Liver (tissue), 3 donors: ENCODE results near the gene APBA2.

Source experiments
- ATF3 ChIP-seq: IDR thresholded peaks from 2 replicates; pipeline ENCODE4 v1.6.1; 2016; ENCODE audit warnings: antibody characterized with exemption
- CTCF ChIP-seq: fragments of 150-350 bp; IDR thresholded peaks from 2 replicates; pipeline ENCODE4 v1.5.1; 2017; ENCODE audit warnings: improper control_type of control experiment, low read depth, low read length; ENCODE audit not compliant: missing input control
- FOXA1 ChIP-seq: IDR thresholded peaks from 2 replicates; pipeline ENCODE4 v1.6.1; 2016; ENCODE audit warnings: antibody characterized with exemption
- FOXA2 ChIP-seq: IDR thresholded peaks from 2 replicates; pipeline ENCODE4 v1.6.1; 2016; ENCODE audit warnings: antibody characterized with exemption
- GABPA ChIP-seq, 2 donors: IDR thresholded peaks in 1 of 2; conservative IDR thresholded peaks in 1 of 2; 2 replicates each; pipeline ENCODE4 v1.6.1; 2016; ENCODE audit warnings: antibody characterized with exemption in 2 of 2, mild to moderate bottlenecking in 1 of 2, moderate library complexity in 1 of 2
- HNF4G ChIP-seq: IDR thresholded peaks from 2 replicates; pipeline ENCODE4 v1.6.1; 2016; ENCODE audit warnings: antibody characterized with exemption
- RAD21 ChIP-seq, 2 donors: IDR thresholded peaks; 2 replicates each; pipeline ENCODE4 v1.6.1; 2016; ENCODE audit warnings: antibody characterized with exemption in 2 of 2, mild to moderate bottlenecking in 2 of 2
- TAF1 ChIP-seq: conservative IDR thresholded peaks from 2 replicates; pipeline ENCODE4 v1.6.1; 2016; ENCODE audit warnings: antibody characterized with exemption, mild to moderate bottlenecking
- YY1 ChIP-seq: IDR thresholded peaks from 2 replicates; pipeline ENCODE4 v1.6.1; 2016; ENCODE audit warnings: antibody characterized with exemption, mild to moderate bottlenecking
- ZBTB33 ChIP-seq: IDR thresholded peaks from 2 replicates; pipeline ENCODE4 v1.6.1; 2016; ENCODE audit warnings: antibody characterized with exemption
- TF ChIP-seq, protein P1 (sequence below): IDR thresholded peaks from 2 replicates; pipeline ENCODE4 v1.6.1; 2016; ENCODE audit warnings: antibody characterized with exemption, mild to moderate bottlenecking
- TF ChIP-seq, protein P2 (sequence below): IDR thresholded peaks from 2 replicates; pipeline ENCODE4 v1.6.1; 2016; ENCODE audit warnings: antibody characterized with exemption
- donor health status: healthy.
- donor health status: healthy.

DNA sequence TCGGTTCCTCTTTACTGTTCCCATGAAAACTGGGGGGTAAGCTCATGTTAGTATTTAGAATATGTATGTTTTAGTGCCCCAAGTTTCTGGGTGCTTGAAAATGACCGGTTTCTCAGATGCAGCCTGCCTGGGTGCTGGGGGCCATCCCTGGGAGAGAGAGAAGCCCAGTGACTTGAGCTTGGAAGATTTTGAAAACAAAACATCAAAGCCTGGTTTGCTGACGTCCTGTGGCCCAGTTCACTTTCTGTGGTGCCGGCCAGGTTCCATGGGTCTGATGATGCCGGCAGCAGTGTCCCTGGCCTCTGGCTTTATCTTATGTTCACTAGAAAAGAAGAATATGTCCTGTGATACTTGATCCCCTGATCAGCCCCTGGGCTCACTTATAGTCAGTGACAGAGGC lies 17.1 kb downstream of the APBA2 start:
- no peak for TF ChIP-seq FOXA1
- TF ChIP-seq, protein P1, sequence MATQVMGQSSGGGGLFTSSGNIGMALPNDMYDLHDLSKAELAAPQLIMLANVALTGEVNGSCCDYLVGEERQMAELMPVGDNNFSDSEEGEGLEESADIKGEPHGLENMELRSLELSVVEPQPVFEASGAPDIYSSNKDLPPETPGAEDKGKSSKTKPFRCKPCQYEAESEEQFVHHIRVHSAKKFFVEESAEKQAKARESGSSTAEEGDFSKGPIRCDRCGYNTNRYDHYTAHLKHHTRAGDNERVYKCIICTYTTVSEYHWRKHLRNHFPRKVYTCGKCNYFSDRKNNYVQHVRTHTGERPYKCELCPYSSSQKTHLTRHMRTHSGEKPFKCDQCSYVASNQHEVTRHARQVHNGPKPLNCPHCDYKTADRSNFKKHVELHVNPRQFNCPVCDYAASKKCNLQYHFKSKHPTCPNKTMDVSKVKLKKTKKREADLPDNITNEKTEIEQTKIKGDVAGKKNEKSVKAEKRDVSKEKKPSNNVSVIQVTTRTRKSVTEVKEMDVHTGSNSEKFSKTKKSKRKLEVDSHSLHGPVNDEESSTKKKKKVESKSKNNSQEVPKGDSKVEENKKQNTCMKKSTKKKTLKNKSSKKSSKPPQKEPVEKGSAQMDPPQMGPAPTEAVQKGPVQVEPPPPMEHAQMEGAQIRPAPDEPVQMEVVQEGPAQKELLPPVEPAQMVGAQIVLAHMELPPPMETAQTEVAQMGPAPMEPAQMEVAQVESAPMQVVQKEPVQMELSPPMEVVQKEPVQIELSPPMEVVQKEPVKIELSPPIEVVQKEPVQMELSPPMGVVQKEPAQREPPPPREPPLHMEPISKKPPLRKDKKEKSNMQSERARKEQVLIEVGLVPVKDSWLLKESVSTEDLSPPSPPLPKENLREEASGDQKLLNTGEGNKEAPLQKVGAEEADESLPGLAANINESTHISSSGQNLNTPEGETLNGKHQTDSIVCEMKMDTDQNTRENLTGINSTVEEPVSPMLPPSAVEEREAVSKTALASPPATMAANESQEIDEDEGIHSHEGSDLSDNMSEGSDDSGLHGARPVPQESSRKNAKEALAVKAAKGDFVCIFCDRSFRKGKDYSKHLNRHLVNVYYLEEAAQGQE = no peak
- TF ChIP-seq CTCF = no peak
- TF ChIP-seq RAD21 (IDR thresholded peaks at IDR 0.05) = no peak
- no peak for TF ChIP-seq GABPA (IDR thresholded peaks at IDR 0.05 in 1 of 2, conservative IDR thresholded peaks at IDR 0.05 in 1 of 2)
- TF ChIP-seq YY1 = no peak
- TF ChIP-seq ZBTB33 = no peak
- TF ChIP-seq ATF3 = no peak
- TF ChIP-seq, protein P2, sequence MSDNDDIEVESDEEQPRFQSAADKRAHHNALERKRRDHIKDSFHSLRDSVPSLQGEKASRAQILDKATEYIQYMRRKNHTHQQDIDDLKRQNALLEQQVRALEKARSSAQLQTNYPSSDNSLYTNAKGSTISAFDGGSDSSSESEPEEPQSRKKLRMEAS = no peak
- no peak for TF ChIP-seq HNF4G
- no peak for TF ChIP-seq FOXA2
- TF ChIP-seq TAF1 = no peak
